GM23248 (cell line): Measurements from ENCODE around the gene RBMS1.

Experiments used
- EZH2 ChIP-seq: fragments of 200-600 bp; sonication (generic); IDR thresholded peaks from 2 replicates; pipeline ENCODE4 v1.6.1; 2018; ENCODE audit warnings: antibody characterized with exemption, mild to moderate bottlenecking; ENCODE audit not compliant: insufficient read depth, poor library complexity, severe bottlenecking
- EZH2phosphoT487 ChIP-seq: fragments of 200-600 bp; sonication (generic); IDR thresholded peaks from 2 replicates; pipeline ENCODE4 v1.6.1; 2018; ENCODE audit warnings: antibody characterized with exemption, moderate library complexity, mild to moderate bottlenecking, low read depth; ENCODE audit not compliant: insufficient read depth

- TF ChIP-seq EZH2 (no peak), EZH2phosphoT487 (no peak)
Observed at GRCh38 chr2:160294889-160295288, 198.7 kb downstream of the RBMS1 start.
